Activated T-cell treated with anti-CD3 and anti-CD28 coated beads, Interleukin-2, amount 50 U/mL, for 4 hours (primary cell): ENCODE results near the gene ELAVL1. TPM values are rescaled to one million over a fixed set of nuclear protein-coding genes. Genes with fewer than 3 reads are reported as not detected.

Experiments
- ATAC-seq, 2 donors: fragments of 200-7000 bp; cut with Tn5 transposase; one replicate each; pipeline ENCODE4 v1.10.0; 2021
- DNase-seq: peaks from one replicate; pipeline ENCODE4 v3.0.0-alpha.2; 2020
- H3K27me3 Mint-ChIP-seq: one replicate; pipeline ENCODE4 v1.8.0; 2021; ENCODE audit warnings: low read depth, mixed read lengths
- H3K36me3 Mint-ChIP-seq: one replicate; pipeline ENCODE4 v1.8.0; 2022; ENCODE audit warnings: mixed read lengths; ENCODE audit not compliant: insufficient read depth
- H3K4me1 Mint-ChIP-seq: one replicate; pipeline ENCODE4 v1.8.0; 2021; ENCODE audit warnings: low read depth, mixed read lengths
- H3K4me3 Mint-ChIP-seq: one replicate; pipeline ENCODE4 v1.8.0; 2021; ENCODE audit warnings: mild to moderate bottlenecking, moderate library complexity, mixed read lengths
- H3K9me3 Mint-ChIP-seq: one replicate; pipeline ENCODE4 v1.8.0; 2021; ENCODE audit warnings: mixed read lengths
- total RNA-seq, 3 donors: library from RNA; stranded (reverse); gene quantifications; one replicate each; pipeline ENCODE4 v1.2.1, GENCODE V29; 2021

Gene ELAVL1
- total RNA-seq, 3 donors from 2014 or later, result 160 to 171 (median 161) TPM

GRCh38 chr19:8000298-8001038 lies 5.0 kb downstream of the ELAVL1 start:
- Mint-ChIP-seq H3K27me3 (no peaks in the 10 kb centered on the region), H3K4me3 (no peak overlapping the region), H3K36me3 (peaks cover 5% of the 10 kb centered on the region), H3K9me3 (no peaks in the 10 kb centered on the region), H3K4me1 (peaks cover 70% of the 10 kb centered on the region)
- DNase-seq, result no peak
- ATAC-seq, result no peak

GRCh38 chr19:7999376-7999775 lies 6.1 kb downstream of the ELAVL1 start:
- Mint-ChIP-seq H3K36me3 (peaks cover 5% of the 10 kb centered on the region), H3K9me3 (no peaks in the 10 kb centered on the region), H3K27me3 (no peaks in the 10 kb centered on the region), H3K4me1 (peaks cover 74% of the 10 kb centered on the region), H3K4me3 (no peak overlapping the region)
- ATAC-seq (no peak), DNase-seq (no peak)

GRCh38 chr19:7997809-7998480 lies 7.5 kb downstream of the ELAVL1 start:
- Mint-ChIP-seq H3K36me3 (peaks cover 5% of the 10 kb centered on the region), H3K4me3 (no peak overlapping the region), H3K4me1 (peaks cover 71% of the 10 kb centered on the region), H3K9me3 (no peaks in the 10 kb centered on the region), H3K27me3 (no peaks in the 10 kb centered on the region)
- ATAC-seq, result no peak
- no peak for DNase-seq

GRCh38 chr19:7996883-7997282 lies 8.6 kb downstream of the ELAVL1 start:
- ATAC-seq (no peak), DNase-seq (no peak)
- H3K4me1 Mint-ChIP-seq, result peaks cover 61% of the 10 kb centered on the region
- no peaks in the 10 kb centered on the region for H3K27me3 Mint-ChIP-seq
- no peaks in the 10 kb centered on the region for H3K9me3 Mint-ChIP-seq
- peaks cover 5% of the 10 kb centered on the region for H3K36me3 Mint-ChIP-seq
- no peak overlapping the region for H3K4me3 Mint-ChIP-seq

GRCh38 chr19:7995810-7996158 lies 9.7 kb downstream of the ELAVL1 start:
- Mint-ChIP-seq H3K36me3 (peaks cover 8% of the 10 kb centered on the region), H3K4me3 (no peak overlapping the region), H3K4me1 (peaks cover 51% of the 10 kb centered on the region), H3K9me3 (no peaks in the 10 kb centered on the region), H3K27me3 (no peaks in the 10 kb centered on the region)
- no peak for DNase-seq
- no peak for ATAC-seq

GRCh38 chr19:7994928-7995809 lies 10.3 kb downstream of the ELAVL1 start:
- ATAC-seq (no peak), DNase-seq (no peak)
- Mint-ChIP-seq H3K4me1 (peaks cover 50% of the 10 kb centered on the region), H3K36me3 (peaks cover 8% of the 10 kb centered on the region), H3K4me3 (no peak overlapping the region), H3K9me3 (no peaks in the 10 kb centered on the region), H3K27me3 (no peaks in the 10 kb centered on the region)

GRCh38 chr19:7994114-7994513 lies 11.3 kb downstream of the ELAVL1 start:
- ATAC-seq (no peak), DNase-seq (no peak)
- Mint-ChIP-seq H3K4me3 (no peak overlapping the region), H3K27me3 (no peaks in the 10 kb centered on the region), H3K9me3 (no peaks in the 10 kb centered on the region), H3K36me3 (peaks cover 11% of the 10 kb centered on the region), H3K4me1 (peaks cover 41% of the 10 kb centered on the region)

- H3K27me3 Mint-ChIP-seq, result no peaks in the 10 kb centered on the region
- ATAC-seq (no peak), DNase-seq (no peak)
These were observed 11.9 kb downstream of the ELAVL1 start for GRCh38 chr19:7993560-7993959.

GRCh38 chr19:7992575-7992974 lies 12.9 kb downstream of the ELAVL1 start:
- no peaks in the 10 kb centered on the region for H3K27me3 Mint-ChIP-seq
- DNase-seq, result no peak
- H3K4me3 Mint-ChIP-seq, result no peak overlapping the region
- H3K36me3 Mint-ChIP-seq, result peaks cover 27% of the 10 kb centered on the region
- peaks cover 33% of the 10 kb centered on the region for H3K4me1 Mint-ChIP-seq
- ATAC-seq, result no peak
- H3K9me3 Mint-ChIP-seq, result no peaks in the 10 kb centered on the region

More at GRCh38 chr19:7993560-7993959, 11.9 kb downstream of the ELAVL1 start:
- H3K36me3 Mint-ChIP-seq, result peaks cover 17% of the 10 kb centered on the region
- H3K9me3 Mint-ChIP-seq, result no peaks in the 10 kb centered on the region
- peaks cover 39% of the 10 kb centered on the region for H3K4me1 Mint-ChIP-seq
- no peak overlapping the region for H3K4me3 Mint-ChIP-seq

GRCh38 chr19:7989071-7989575 lies 16.3 kb downstream of the ELAVL1 start:
- Mint-ChIP-seq H3K27me3 (no peaks in the 10 kb centered on the region), H3K4me1 (peaks cover 7% of the 10 kb centered on the region), H3K36me3 (peaks cover 40% of the 10 kb centered on the region), H3K4me3 (no peak overlapping the region), H3K9me3 (no peaks in the 10 kb centered on the region)
- no peak for ATAC-seq
- no peak for DNase-seq

GRCh38 chr19:7988307-7988706 lies 17.1 kb downstream of the ELAVL1 start:
- no peaks in the 10 kb centered on the region for H3K4me1 Mint-ChIP-seq
- no peaks in the 10 kb centered on the region for H3K27me3 Mint-ChIP-seq
- peaks cover 43% of the 10 kb centered on the region for H3K36me3 Mint-ChIP-seq
- ATAC-seq, result no peak
- no peak for DNase-seq
- no peaks in the 10 kb centered on the region for H3K9me3 Mint-ChIP-seq
- H3K4me3 Mint-ChIP-seq, result no peak overlapping the region

- DNase-seq (no peak), ATAC-seq (no peak)
- no peaks in the 10 kb centered on the region for H3K4me1 Mint-ChIP-seq
- no peak overlapping the region for H3K4me3 Mint-ChIP-seq
- no peaks in the 10 kb centered on the region for H3K9me3 Mint-ChIP-seq
- no peaks in the 10 kb centered on the region for H3K27me3 Mint-ChIP-seq
- peaks cover 46% of the 10 kb centered on the region for H3K36me3 Mint-ChIP-seq
These were observed 18.2 kb downstream of the ELAVL1 start for GRCh38 chr19:7987114-7987768.

- ATAC-seq, result no peak
- no peaks in the 10 kb centered on the region for H3K9me3 Mint-ChIP-seq
- H3K4me1 Mint-ChIP-seq, result no peaks in the 10 kb centered on the region
- no peak for DNase-seq
- H3K27me3 Mint-ChIP-seq, result no peaks in the 10 kb centered on the region
- H3K36me3 Mint-ChIP-seq, result peaks cover 48% of the 10 kb centered on the region
- no peak overlapping the region for H3K4me3 Mint-ChIP-seq
These were observed 18.9 kb downstream of the ELAVL1 start for GRCh38 chr19:7986321-7987113.
